Ascending aorta (tissue), 2 donors: Measurements from ENCODE around the gene HSD11B1. TPM values are rescaled to one million over a fixed set of nuclear protein-coding genes. Genes with fewer than 3 reads are reported as not detected.

Experiments
- DNase-seq, 2 donors: peaks; one replicate each; pipeline ENCODE4 v3.0.0-alpha.2; 2019; ENCODE audit warnings: low spot score in 2 of 2
- H3K27ac ChIP-seq, 2 donors: fragments of 200-600 bp; sonication (generic); one replicate each; pipeline ENCODE4 v1.5.1; 2016 to 2017; ENCODE audit warnings: mild to moderate bottlenecking in 1 of 2
- H3K27me3 ChIP-seq: fragments of 200-600 bp; sonication (generic); one replicate; pipeline ENCODE4 v1.5.1; 2017
- H3K36me3 ChIP-seq, 2 donors: fragments of 200-600 bp; sonication (generic); one replicate each; pipeline ENCODE4 v1.5.1; 2016
- H3K4me1 ChIP-seq, 2 donors: fragments of 200-600 bp; sonication (generic); one replicate each; pipeline ENCODE4 v1.5.1; 2016 to 2017; ENCODE audit warnings: mild to moderate bottlenecking in 1 of 2
- H3K4me3 ChIP-seq, 2 donors: fragments of 200-600 bp; sonication (generic); one replicate each; pipeline ENCODE4 v1.5.1; 2016 to 2017; ENCODE audit warnings: mild to moderate bottlenecking in 1 of 2
- H3K9me3 ChIP-seq, 2 donors: fragments of 200-600 bp; sonication (generic); one replicate each; pipeline ENCODE4 v1.5.1; 2016
- CTCF ChIP-seq, 3 experiments: fragments of 200-600 bp in 2 of 3; fragments of 450-650 bp in 1 of 3; sonication (generic) in 2 of 3; IDR thresholded peaks; one replicate each; pipeline ENCODE4 v1.5.1; 2016 to 2019; ENCODE audit warnings: antibody characterized with exemption in 3 of 3, mild to moderate bottlenecking in 1 of 3, moderate library complexity in 1 of 3
- intact Hi-C: fragments of 100-400 bp; cut with DNase I; formaldehyde crosslinking; loops from one replicate; pipeline ENCODE4 v1.15.1; 2023
- total RNA-seq: library from RNA; depleted of rRNA; stranded (reverse); fragments of >200 nt; gene quantifications from one replicate; pipeline ENCODE4 v1.1.0, GENCODE V29; 2016

HSD11B1 gene
- total RNA-seq, 1 donor from 2014 or later: 0.32 TPM

GRCh38 chr1:209738270-209738669, 33.6 kb downstream of the HSD11B1 start:
- H3K4me1 ChIP-seq: no peaks in the 10 kb centered on the region
- intact Hi-C loops: no loop called here
- H3K4me3 ChIP-seq: no peak overlapping the region
- no peaks in the 10 kb centered on the region for H3K27me3 ChIP-seq
- no peak for TF ChIP-seq CTCF (IDR thresholded peaks at IDR 0.05)
- no peaks in the 10 kb centered on the region for H3K36me3 ChIP-seq
- no peak for DNase-seq
- H3K9me3 ChIP-seq: no peaks in the 10 kb centered on the region
- no peak overlapping the region for H3K27ac ChIP-seq

GRCh38 chr1:209741193-209741592, 36.5 kb downstream of the HSD11B1 start:
- H3K4me1 ChIP-seq: no peaks in the 10 kb centered on the region
- no peak for DNase-seq
- H3K27ac ChIP-seq: no peak overlapping the region
- H3K27me3 ChIP-seq: no peaks in the 10 kb centered on the region
- no peaks in the 10 kb centered on the region for H3K36me3 ChIP-seq
- no peak overlapping the region for H3K4me3 ChIP-seq
- no peak for TF ChIP-seq CTCF (IDR thresholded peaks at IDR 0.05)
- H3K9me3 ChIP-seq: no peaks in the 10 kb centered on the region
- intact Hi-C loops: no loop called here

GRCh38 chr1:209741889-209742288, 37.2 kb downstream of the HSD11B1 start:
- Histone ChIP-seq H3K36me3 (no peaks in the 10 kb centered on the region), H3K4me3 (no peak overlapping the region), H3K27me3 (no peaks in the 10 kb centered on the region), H3K9me3 (no peaks in the 10 kb centered on the region), H3K4me1 (no peaks in the 10 kb centered on the region), H3K27ac (no peak overlapping the region)
- no peak for TF ChIP-seq CTCF (IDR thresholded peaks at IDR 0.05)
- intact Hi-C loops: no loop called here
- no peak for DNase-seq

- no peaks in the 10 kb centered on the region for H3K27me3 ChIP-seq
- H3K36me3 ChIP-seq: no peaks in the 10 kb centered on the region
- TF ChIP-seq CTCF (IDR thresholded peaks at IDR 0.05): no peak
- DNase-seq: no peak
- no peak overlapping the region for H3K27ac ChIP-seq
- H3K9me3 ChIP-seq: no peaks in the 10 kb centered on the region
- intact Hi-C loops: no loop called here
- no peaks in the 10 kb centered on the region for H3K4me1 ChIP-seq
- H3K4me3 ChIP-seq: no peak overlapping the region
These were observed 37.9 kb downstream of the HSD11B1 start for GRCh38 chr1:209742409-209743144.

GRCh38 chr1:209743145-209743482, 38.5 kb downstream of the HSD11B1 start:
- H3K4me3 ChIP-seq: no peak overlapping the region
- TF ChIP-seq CTCF (IDR thresholded peaks at IDR 0.05): no peak
- DNase-seq: peak in 1 of 2 donors; percentile 63
- H3K27ac ChIP-seq: no peak overlapping the region
- intact Hi-C loops: no loop called here
- no peaks in the 10 kb centered on the region for H3K4me1 ChIP-seq
- no peaks in the 10 kb centered on the region for H3K9me3 ChIP-seq
- no peaks in the 10 kb centered on the region for H3K36me3 ChIP-seq
- H3K27me3 ChIP-seq: no peaks in the 10 kb centered on the region
